GM12892 (cell line): Measurements from ENCODE around the gene VPS51.

ENCODE experiments used
- POLR2A ChIP-seq: IDR thresholded peaks from 2 replicates; pipeline ENCODE4 v1.6.1; 2011; ENCODE audit warnings: low read depth, low read length, control low read depth
- POLR2AphosphoS5 ChIP-seq: IDR thresholded peaks from 2 replicates; pipeline ENCODE4 v1.6.1; 2011; ENCODE audit warnings: low read depth, low read length, control low read depth
- TAF1 ChIP-seq: IDR thresholded peaks from 2 replicates; pipeline ENCODE4 v1.6.1; 2011; ENCODE audit warnings: low read depth, mild to moderate bottlenecking, control low read depth, low read length, borderline replicate concordance

GRCh38 chr11:65053827-65054508, 42.0 kb upstream of the VPS51 start:
- no peak for TF ChIP-seq POLR2AphosphoS5
- TF ChIP-seq POLR2A = no peak
- no peak for TF ChIP-seq TAF1
